ENCODE measurements around the gene SEMA4F. TPM values are rescaled to one million over a fixed set of nuclear protein-coding genes. Genes with fewer than 3 reads are reported as not detected.

Gene SEMA4F
- total RNA-seq, 2 experiments from 2014 or later, result 5.7 to 7.4 TPM

Other genes with a start within 250 kb of the SEMA4F start
- gene C2orf81, start 232.6 kb upstream of the SEMA4F start, total RNA-seq, result 1 to 10 TPM; 4.5 to 4.9 TPM
- gene WDR54, start 232.5 kb upstream of the SEMA4F start, total RNA-seq, result 100 to 1,000 TPM; 103 to 119 TPM
- gene RTKN, start 212.3 kb upstream of the SEMA4F start, total RNA-seq, result 1 to 10 TPM; 1.8 to 2.5 TPM
- gene INO80B, start 199.2 kb upstream of the SEMA4F start, total RNA-seq, result 10 to 100 TPM; 24.2 to 25.6 TPM
- 10 to 100 TPM; 24.9 to 30.2 TPM for gene WBP1, start 195.8 kb upstream of the SEMA4F start, total RNA-seq
- gene MOGS, start 188.9 kb upstream of the SEMA4F start, total RNA-seq, result 10 to 100 TPM; 44.2 to 48.9 TPM
- gene MRPL53, start 181.6 kb upstream of the SEMA4F start, total RNA-seq, result 10 to 100 TPM; 87.4 to 88.5 TPM
- 10 to 100 TPM in 1 of 2 experiments, 1 to 10 TPM in 1; 9.7 to 13.2 TPM for gene CCDC142, start 171.2 kb upstream of the SEMA4F start, total RNA-seq
- gene TTC31, start 171.2 kb upstream of the SEMA4F start, total RNA-seq, result 10 to 100 TPM; 24.0 to 24.6 TPM
- under 1 TPM in 1 of 2 experiments, not detected in 1; 0.28 TPM for gene LBX2, start 154.6 kb upstream of the SEMA4F start, total RNA-seq
- 10 to 100 TPM; 21.7 to 28.7 TPM for gene PCGF1, start 146.6 kb upstream of the SEMA4F start, total RNA-seq
- under 1 TPM; 0.18 to 0.21 TPM for gene TLX2, start 139.8 kb upstream of the SEMA4F start, total RNA-seq
- gene DQX1, start 128.0 kb upstream of the SEMA4F start, total RNA-seq, result under 1 TPM; 0.40 to 0.41 TPM
- 100 to 1,000 TPM in 1 of 2 experiments, 10 to 100 TPM in 1; 92.0 to 122 TPM for gene AUP1, start 124.5 kb upstream of the SEMA4F start, total RNA-seq
- gene HTRA2, start 124.3 kb upstream of the SEMA4F start, total RNA-seq, result 10 to 100 TPM; 43.5 to 47.7 TPM
- gene LOXL3, start 100.3 kb upstream of the SEMA4F start, total RNA-seq, result under 1 TPM; 0.86 to 0.96 TPM
- 10 to 100 TPM; 17.2 to 17.9 TPM for gene DOK1, start 99.5 kb upstream of the SEMA4F start, total RNA-seq
- under 1 TPM; 0.18 to 0.33 TPM for gene M1AP, start 5.9 kb upstream of the SEMA4F start, total RNA-seq
- gene HK2, start 179.9 kb downstream of the SEMA4F start, total RNA-seq, result 100 to 1,000 TPM in 1 of 2 experiments, 10 to 100 TPM in 1; 84.4 to 105 TPM

Data from activated CD4-positive, alpha-beta T cell treated with anti-CD3 and anti-CD28 coated beads for 36 hours (primary cell).